ENCODE results near the gene MLN. TPM values are rescaled to one million over a fixed set of nuclear protein-coding genes. Genes with fewer than 3 reads are reported as not detected.
A peak's percentile ranks its signal among the peaks of the same experiment; 100 is the strongest.

Gene MLN
- total and polyA plus RNA-seq, 8 donors: 0.28 TPM; not detected in 7

DNA sequence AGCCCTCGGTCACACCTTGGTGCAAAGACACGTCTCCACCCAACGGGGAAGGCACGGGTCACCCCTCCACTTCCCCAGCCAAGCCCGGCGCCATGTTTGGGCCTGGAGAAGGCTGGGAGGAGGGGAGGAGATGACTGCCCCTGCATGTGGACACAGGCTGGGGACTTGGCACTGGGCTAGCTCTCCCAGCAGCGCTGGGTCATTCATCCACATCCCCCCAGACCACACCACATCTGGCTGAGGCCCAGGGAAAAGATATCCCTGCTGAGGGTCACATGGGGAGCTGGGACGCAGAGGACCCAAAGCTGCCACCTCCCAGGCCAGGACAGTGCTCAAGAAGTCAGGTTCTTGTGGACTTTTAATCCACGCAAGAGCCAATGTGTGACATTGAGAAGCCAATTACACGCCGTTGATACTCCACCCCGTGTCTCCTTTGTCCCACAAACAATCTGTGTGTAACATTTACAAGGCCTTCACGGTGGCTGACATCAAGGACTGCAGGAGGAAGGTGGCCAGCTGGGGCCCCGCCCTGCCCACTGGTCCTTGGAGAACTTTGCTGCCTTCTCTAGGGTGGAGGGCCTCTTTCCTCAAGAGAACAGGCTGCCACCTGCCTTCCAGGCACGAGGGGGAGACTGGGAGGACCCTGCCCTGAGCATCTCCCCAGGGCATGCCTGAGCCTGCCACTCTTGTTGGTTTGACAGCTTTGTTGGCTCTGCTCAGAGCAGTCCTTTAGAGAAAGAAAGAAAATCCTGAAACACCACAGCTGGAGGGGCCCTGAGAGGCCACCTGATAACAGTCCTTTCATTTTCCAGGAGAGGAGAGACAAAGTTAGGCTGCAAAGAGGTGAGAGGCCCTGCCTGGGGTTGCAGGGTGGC is 51.8 kb downstream of the MLN start:
- no peaks in the 10 kb centered on the region for H3K4me1 ChIP-seq
- no peaks in the 10 kb centered on the region for H3K27me3 ChIP-seq
- no peak overlapping the region for H3K27ac ChIP-seq
- no peaks in the 10 kb centered on the region for H3K36me3 ChIP-seq
- intact Hi-C loops (cut with DNase I): no loop called here
- no peak overlapping the region for H3K4me3 ChIP-seq
- DNase-seq: no peak
- TF ChIP-seq, protein P1, sequence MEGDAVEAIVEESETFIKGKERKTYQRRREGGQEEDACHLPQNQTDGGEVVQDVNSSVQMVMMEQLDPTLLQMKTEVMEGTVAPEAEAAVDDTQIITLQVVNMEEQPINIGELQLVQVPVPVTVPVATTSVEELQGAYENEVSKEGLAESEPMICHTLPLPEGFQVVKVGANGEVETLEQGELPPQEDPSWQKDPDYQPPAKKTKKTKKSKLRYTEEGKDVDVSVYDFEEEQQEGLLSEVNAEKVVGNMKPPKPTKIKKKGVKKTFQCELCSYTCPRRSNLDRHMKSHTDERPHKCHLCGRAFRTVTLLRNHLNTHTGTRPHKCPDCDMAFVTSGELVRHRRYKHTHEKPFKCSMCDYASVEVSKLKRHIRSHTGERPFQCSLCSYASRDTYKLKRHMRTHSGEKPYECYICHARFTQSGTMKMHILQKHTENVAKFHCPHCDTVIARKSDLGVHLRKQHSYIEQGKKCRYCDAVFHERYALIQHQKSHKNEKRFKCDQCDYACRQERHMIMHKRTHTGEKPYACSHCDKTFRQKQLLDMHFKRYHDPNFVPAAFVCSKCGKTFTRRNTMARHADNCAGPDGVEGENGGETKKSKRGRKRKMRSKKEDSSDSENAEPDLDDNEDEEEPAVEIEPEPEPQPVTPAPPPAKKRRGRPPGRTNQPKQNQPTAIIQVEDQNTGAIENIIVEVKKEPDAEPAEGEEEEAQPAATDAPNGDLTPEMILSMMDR (IDR thresholded peaks at IDR 0.05): no peak
- no peak for ATAC-seq
- H3K9me3 ChIP-seq: no peaks in the 10 kb centered on the region

DNA sequence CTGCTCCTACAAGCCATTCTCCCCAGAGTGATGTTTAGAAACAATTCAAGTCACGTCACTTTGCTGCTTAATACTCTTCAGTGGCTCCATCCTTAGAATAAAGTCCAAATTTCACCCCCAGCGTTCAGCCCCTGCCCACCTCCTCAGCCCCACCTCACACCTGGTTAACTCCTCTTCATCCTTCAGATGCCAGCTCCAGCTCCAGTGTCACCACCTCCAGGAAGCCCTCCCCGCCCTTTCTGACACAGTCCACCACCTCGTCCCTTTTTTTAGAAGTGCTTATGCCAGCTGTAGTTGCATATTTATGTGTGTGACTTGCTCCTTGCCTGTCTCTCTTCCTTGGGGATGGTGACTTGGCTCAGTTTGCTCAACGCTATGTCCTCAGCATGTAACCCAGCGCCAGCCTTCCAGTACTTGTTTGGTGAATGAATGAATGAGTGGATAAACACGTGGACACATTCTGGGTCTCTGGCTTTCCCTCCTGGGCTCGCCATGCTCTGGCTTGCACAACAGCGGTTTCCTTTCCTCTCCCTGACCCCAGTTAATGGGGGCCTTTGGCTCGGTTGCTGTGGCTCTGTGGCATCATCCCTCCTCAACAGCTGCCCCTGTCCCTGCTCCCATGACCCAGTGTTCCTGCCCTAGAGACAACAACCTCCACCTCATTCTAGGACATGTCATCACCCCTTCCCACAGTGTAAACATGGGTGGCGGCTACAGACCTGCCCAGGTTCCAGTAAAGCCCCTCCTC is 53.4 kb downstream of the MLN start:
- intact Hi-C loops (cut with DNase I): no loop called here
- Histone ChIP-seq H3K36me3 (no peaks in the 10 kb centered on the region), H3K9me3 (no peaks in the 10 kb centered on the region), H3K4me3 (no peak overlapping the region), H3K4me1 (no peaks in the 10 kb centered on the region), H3K27me3 (no peaks in the 10 kb centered on the region), H3K27ac (no peak overlapping the region)
- TF ChIP-seq, protein P1 (IDR thresholded peaks at IDR 0.05): no peak
- DNase-seq (peak in 1 of 4 donors; percentile 44), ATAC-seq (peak; percentile 24)

DNA sequence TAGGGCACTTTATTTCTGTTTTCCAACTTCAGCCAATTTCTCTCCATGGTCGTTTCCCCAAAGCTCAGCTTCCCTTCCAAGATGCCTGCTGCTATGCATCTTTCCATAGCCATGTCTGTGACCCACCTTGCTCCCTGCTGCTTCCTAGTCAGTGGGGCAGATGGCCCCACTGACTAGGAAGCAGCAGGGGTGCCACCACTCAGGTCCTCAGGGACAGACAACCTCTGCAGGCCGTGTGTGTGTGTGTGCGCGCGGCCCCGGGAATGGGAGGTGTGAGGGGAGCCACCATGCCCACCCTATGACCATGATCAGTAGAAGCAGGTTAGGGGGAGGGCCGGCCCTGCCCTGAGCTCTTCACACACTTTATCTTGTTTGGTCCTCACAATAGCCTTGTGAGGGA is 54.4 kb downstream of the MLN start:
- TF ChIP-seq, protein P1 (IDR thresholded peaks at IDR 0.05): no peak
- Histone ChIP-seq H3K27me3 (no peaks in the 10 kb centered on the region), H3K27ac (no peak overlapping the region), H3K4me3 (no peak overlapping the region), H3K4me1 (peaks cover 5% of the 10 kb centered on the region in 2 donors), H3K36me3 (no peaks in the 10 kb centered on the region), H3K9me3 (no peaks in the 10 kb centered on the region)
- intact Hi-C loops (cut with DNase I): no loop called here
- DNase-seq (no peak), ATAC-seq (no peak)

DNA sequence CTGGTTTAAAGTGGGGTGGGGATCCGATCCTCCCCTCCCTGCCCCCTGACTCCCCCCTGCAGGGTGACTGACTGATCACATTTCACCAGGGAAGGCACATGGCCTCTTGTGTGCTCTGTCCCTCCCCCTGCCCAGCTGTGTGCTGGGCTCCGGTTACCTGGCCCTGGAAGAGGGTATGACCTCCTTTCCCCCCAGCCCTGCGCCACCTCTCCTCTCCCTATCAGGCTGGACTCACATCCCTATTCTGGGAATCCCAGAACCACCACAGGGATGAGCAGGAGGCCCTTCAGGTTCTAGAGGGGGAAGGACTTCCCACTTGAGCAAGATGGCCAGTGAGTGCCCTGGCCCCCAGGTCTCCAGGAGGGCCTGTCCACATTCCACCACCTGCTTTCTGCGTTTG is 55.0 kb downstream of the MLN start:
- Histone ChIP-seq H3K27ac (no peak overlapping the region), H3K4me1 (peaks cover 7 to 11% of the 10 kb centered on the region in 2 donors), H3K4me3 (no peak overlapping the region), H3K36me3 (no peaks in the 10 kb centered on the region), H3K9me3 (no peaks in the 10 kb centered on the region), H3K27me3 (no peaks in the 10 kb centered on the region)
- DNase-seq (no peak), ATAC-seq (no peak)
- TF ChIP-seq, protein P1 (IDR thresholded peaks at IDR 0.05): no peak
- intact Hi-C loops (cut with DNase I): no loop called here

DNA sequence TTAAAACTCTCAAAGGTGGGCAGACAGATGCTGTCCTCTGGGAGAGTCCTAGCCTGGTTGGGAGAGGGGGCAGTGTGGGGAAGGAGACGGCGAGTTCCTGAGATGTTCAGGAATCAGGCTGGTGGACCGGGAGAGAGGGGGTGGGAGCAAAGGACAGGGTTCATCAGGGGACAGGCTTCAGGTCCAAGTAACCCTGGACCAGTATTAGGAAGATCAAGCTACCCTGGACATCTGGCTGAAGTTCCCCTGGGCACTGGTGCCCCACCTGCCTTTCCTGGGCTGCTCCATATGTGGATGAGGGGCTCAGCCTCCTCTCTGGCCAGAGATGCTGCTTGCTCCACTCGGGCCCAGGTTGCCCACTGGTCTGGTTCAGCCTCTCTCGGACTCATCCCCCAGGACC is 56.0 kb downstream of the MLN start:
- DNase-seq: no peak
- no peaks in the 10 kb centered on the region for H3K9me3 ChIP-seq
- no peak overlapping the region for H3K4me3 ChIP-seq
- no peak for ATAC-seq
- intact Hi-C loops (cut with DNase I): no loop called here
- H3K4me1 ChIP-seq: peaks cover 7 to 12% of the 10 kb centered on the region in 2 donors
- no peaks in the 10 kb centered on the region for H3K27me3 ChIP-seq
- H3K36me3 ChIP-seq: no peaks in the 10 kb centered on the region
- no peak overlapping the region for H3K27ac ChIP-seq
- TF ChIP-seq, protein P1 (IDR thresholded peaks at IDR 0.05): no peak

All from left lung (tissue), 10 donors.